SK-N-SH (cell line): ENCODE results near the gene KLC1.

ENCODE experiments used
- CTCF ChIP-seq: fragments of 200-600 bp; sonication (generic); IDR thresholded peaks from 2 replicates; pipeline ENCODE4 v1.6.1; 2017; ENCODE audit warnings: antibody characterized with exemption, mild to moderate bottlenecking, moderate library complexity
- EP300 ChIP-seq, 2 experiments: IDR thresholded peaks; 2 replicates each; pipeline versions ENCODE4 v1.4.0 to v1.6.1; 2012; ENCODE audit warnings: borderline replicate concordance in 1 of 2, low read depth in 1 of 2, low read length in 1 of 2
- MAX ChIP-seq: IDR thresholded peaks from 2 replicates; pipeline ENCODE4 v1.4.0; 2012; ENCODE audit warnings: low read depth
- NRF1 ChIP-seq: IDR thresholded peaks from 2 replicates; pipeline ENCODE4 v1.6.1; 2012; ENCODE audit warnings: low read depth, mild to moderate bottlenecking, low read length
- RFX5 ChIP-seq: IDR thresholded peaks from 2 replicates; pipeline ENCODE4 v1.6.1; 2012; ENCODE audit warnings: mild to moderate bottlenecking, improper control_type of control experiment, low read length
- TCF12 ChIP-seq: IDR thresholded peaks from 2 replicates; pipeline ENCODE4 v1.4.0; 2012
- TF ChIP-seq, protein P1 (sequence below): IDR thresholded peaks from 2 replicates; pipeline ENCODE4 v1.4.0; 2012; ENCODE audit warnings: low read depth, borderline replicate concordance

GRCh38 chr14:103604620-103605019, 24.4 kb upstream of the KLC1 start:
- no peak for TF ChIP-seq CTCF
- no peak for TF ChIP-seq EP300 (IDR thresholded peaks at IDR 0.05; ENCODE audit: borderline replicate concordance in 1 of 2, low read depth in 1 of 2, low read length in 1 of 2)
- TF ChIP-seq RFX5: no peak
- TF ChIP-seq, protein P1, sequence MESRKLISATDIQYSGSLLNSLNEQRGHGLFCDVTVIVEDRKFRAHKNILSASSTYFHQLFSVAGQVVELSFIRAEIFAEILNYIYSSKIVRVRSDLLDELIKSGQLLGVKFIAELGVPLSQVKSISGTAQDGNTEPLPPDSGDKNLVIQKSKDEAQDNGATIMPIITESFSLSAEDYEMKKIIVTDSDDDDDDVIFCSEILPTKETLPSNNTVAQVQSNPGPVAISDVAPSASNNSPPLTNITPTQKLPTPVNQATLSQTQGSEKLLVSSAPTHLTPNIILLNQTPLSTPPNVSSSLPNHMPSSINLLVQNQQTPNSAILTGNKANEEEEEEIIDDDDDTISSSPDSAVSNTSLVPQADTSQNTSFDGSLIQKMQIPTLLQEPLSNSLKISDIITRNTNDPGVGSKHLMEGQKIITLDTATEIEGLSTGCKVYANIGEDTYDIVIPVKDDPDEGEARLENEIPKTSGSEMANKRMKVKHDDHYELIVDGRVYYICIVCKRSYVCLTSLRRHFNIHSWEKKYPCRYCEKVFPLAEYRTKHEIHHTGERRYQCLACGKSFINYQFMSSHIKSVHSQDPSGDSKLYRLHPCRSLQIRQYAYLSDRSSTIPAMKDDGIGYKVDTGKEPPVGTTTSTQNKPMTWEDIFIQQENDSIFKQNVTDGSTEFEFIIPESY: no peak
- TF ChIP-seq MAX: no peak
- TF ChIP-seq TCF12: no peak
- TF ChIP-seq NRF1: no peak
